GM18861 (cell line): ENCODE measurements around the gene NEK11.
"Not testable (repeated sequence)": the region's sequence is repeated elsewhere in the genome, so short reads cannot be mapped to it uniquely, and the experiment has no call there.

Experiments used
- ATAC-seq: cut with Tn5 transposase; IDR thresholded peaks from one replicate; pipeline ENCODE4 v1.9.1; 2021; ENCODE audit not compliant: unreplicated experiment

Gene NEK11

DNA sequence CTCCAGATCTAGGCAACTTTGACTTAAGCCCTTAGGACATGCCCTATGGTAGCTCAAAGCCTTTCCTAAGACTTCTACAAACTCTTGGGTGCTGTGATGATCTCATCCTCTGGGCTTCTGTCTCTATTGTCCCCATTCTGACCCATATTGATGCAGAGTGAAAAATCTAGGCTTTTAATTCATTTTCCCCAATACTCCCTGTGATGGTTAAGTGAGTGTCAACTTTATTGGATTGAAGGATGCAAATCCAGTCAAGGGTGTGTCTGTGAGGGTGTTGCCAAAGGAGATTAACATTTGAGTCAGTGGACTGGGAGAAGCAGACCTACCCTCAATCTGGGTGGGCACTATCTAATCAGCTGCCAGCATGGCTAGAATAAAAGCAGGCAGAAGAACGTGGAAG, 257.6 kb downstream of the NEK11 start:
- no peak for ATAC-seq

GRCh38 chr3:131285456-131285855, 258.8 kb downstream of the NEK11 start:
- ATAC-seq: no peak

DNA sequence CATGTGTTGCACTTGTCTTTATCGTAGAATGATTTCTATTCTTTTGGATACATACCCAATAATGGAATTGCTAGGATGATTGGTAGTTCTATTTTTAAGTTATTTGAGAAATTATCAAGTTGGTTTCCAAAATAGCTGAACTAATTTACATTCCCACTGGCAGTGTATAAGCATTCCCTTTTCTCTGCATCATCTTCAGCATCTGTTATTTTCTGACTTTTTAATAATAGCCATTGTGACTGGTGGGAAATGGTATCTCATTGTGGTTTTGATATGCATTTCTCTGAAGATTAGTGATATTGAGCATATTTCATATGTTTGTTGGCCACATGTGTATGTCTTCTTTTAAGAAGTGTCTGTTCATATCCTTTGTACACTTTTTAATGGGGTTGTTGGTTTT, 273.2 kb downstream of the NEK11 start:
- ATAC-seq: no peak

DNA sequence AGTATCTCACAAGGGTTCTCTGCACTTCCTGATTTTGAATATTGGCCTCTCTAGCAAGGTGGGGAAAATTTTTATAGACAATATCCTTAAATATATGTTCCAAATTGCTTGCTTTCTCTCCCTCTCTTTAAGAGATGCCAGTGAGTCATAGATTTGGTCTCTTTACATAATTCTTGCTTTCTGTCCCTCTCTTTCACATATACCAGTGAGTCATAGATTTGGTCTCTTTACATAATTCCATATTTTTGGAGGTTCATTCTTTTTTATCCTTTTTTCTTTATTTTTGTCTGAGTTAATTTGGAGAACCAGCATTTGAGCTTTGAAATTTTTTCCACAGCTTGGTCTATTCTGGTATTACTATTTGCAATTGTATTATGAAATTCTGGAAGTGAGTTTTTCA, 277.2 kb downstream of the NEK11 start:
- ATAC-seq: no peak

GRCh38 chr3:131304890-131305289, 278.2 kb downstream of the NEK11 start:
- no peak for ATAC-seq

GRCh38 chr3:131306242-131306641, 279.6 kb downstream of the NEK11 start:
- no peak for ATAC-seq

DNA sequence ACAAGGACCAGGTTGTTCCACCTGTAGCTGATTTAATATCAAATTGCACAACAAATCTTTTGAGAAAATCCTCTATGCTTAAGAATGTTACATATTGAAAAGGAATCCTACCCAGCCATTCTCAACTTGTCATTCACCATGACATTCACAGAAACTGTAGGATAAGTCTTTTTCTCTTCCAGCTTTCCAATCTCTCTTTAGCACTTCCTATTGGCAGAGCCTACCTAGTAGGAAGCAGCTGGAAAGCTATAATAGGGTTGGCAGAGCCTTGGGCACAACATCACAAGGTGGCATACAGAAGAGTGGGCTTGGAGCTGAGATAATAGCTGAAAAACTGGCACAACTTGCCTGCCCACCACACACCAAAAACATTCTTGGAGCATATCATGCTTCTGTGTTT, 287.6 kb downstream of the NEK11 start:
- no peak for ATAC-seq

DNA sequence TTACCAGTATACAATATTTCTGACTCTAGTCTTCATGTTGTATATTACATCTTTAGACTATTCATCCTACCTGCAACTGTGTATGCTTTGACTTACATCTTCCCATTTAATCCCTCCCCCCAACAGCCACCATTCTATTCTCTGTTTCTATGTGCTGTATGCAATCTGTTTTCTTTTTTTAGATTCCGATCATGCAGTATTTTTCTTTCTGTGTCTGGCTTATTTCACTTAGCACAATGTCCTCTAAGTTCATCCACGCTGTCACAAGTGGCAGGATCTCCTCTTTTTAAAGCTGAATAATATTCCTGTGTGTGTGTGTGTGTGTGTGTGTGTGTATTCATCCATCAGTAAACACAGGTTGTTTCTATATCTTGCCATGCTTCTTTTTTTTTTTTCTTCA, 288.5 kb downstream of the NEK11 start:
- ATAC-seq: no peak

GRCh38 chr3:131317667-131318066, 291.0 kb downstream of the NEK11 start:
- ATAC-seq: no peak

DNA sequence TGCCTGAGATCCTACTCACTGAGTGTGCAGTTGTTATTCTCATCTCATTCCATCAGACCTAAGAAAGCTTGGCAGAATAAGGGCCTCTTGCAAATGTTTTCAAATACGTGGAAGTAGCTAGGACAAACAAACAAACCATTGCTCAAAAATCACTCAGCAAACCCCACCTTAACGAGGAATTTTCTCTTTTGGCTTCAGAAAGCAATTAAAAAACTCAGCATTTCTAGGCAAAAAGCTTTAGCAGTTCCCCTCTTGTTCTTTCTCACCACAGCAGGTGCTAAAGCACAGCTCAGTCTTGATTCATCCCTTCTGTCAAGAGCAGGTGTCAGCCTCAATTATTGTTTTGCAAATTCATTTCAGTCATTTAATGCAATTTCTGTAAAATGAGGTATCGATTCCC, 296.3 kb downstream of the NEK11 start:
- ATAC-seq: no peak

DNA sequence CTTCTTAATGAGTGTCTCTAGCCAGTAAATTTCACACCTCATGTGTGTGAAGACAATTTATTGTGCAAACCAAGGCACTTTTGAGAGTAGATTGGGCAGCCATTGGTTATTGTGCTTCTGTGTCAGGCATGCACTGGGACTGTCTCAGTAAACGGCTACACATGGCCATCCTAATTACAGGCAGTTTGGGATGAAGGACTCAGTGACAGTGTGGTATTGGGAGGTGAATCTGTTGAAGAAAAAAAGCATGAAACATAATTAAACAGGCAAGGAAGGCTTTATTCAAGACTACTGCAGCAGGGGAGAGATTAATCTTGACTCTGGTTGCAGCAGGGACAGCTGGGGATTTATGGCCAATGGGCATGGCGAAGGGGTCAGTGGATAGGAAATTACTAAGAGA, 297.1 kb downstream of the NEK11 start:
- no peak for ATAC-seq

- no peak for ATAC-seq
Observed at GRCh38 chr3:131324923-131325322, 298.2 kb downstream of the NEK11 start.

DNA sequence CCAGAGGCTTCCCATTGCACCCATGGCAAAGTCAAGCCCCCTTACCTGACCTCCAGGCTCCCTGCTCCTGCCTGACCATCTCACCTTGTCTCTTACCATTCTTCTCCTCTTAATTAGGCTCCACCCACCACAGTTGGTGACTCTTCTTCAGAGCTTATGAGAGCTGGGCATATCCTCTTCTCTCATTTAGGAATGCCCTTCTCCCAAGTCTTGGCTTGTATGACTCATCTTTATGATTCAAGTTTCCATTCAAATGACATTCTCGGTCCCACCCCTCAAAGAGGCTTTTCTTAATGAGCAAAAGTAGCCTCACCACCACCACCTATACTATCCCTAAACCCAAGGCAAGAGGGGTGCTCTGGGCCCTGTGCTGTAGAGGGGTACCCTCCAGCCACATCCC, 299.6 kb downstream of the NEK11 start:
- no peak for ATAC-seq

GRCh38 chr3:131328721-131329120, 302.0 kb downstream of the NEK11 start:
- no peak for ATAC-seq

- peak; percentile 43 for ATAC-seq
Observed at GRCh38 chr3:131329774-131330173, 303.1 kb downstream of the NEK11 start.

DNA sequence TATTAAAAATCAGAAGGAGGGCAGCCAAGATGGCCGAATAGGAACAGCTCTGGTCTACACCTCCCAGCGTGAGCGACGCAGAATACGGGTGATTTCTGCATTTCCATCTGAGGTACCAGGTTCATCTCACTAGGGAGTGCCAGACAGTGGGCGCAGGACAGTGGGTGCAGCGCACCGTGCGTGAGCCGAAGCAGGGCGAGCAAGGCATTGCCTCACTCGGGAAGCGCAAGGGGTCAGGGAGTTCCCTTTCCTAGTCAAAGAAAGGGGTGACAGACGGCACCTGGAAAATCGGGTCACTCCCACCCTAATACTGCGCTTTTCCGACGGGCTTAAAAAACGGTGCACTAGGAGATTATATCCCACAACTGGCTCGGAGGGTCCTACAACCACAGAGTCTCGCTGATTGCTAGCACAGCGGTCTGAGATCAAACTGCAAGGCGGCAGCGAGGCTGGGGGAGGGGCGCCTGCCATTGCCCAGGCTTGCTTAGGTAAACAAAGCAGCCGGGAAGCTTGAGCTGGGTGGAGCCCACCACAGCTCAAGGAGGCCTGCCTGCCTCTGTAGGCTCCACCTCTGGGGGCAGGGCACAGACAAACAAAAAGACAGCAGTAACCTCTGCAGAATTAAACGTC, 304.9 kb downstream of the NEK11 start:
- ATAC-seq: not testable (repeated sequence)

GRCh38 chr3:131338948-131339640, 312.4 kb downstream of the NEK11 start:
- ATAC-seq: no peak

DNA sequence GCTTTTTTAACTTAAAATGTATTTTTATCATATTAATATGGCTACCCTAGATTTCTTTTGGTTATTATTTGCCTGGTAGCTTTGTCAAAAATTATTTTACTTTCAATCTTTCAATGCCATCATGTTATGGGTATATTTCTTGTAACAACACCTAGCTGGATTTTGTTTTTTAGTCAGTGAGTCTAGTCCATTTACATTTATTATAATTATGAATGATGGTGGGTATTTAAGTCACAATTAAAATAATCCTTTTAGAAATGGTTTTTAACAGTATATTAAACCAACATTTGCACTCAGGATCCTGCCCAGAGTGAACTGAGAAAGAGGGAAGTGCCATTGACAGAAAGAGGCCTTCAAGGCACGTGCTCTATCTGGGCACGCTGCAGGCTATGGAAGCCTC, 315.1 kb downstream of the NEK11 start:
- ATAC-seq: no peak

DNA sequence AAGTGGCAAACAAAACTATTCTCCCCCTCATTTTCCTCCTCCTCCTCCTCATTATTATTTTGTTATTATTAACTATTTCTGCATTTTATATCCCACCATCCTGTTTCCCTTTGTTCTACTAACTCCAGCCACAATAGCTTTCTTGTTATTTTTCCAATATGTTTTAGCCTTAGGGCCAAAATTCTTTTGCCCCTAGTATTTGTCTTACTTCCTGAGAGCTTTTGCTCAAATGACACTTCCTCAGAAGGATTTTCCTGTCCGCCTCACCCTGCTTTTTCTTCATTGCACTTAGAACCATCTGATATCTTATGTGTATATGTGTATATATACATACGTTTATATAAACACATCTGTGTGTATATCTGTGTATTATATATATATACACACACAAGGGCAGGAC, 322.2 kb downstream of the NEK11 start:
- no peak for ATAC-seq

GRCh38 chr3:131349454-131349853, 322.8 kb downstream of the NEK11 start:
- no peak for ATAC-seq

DNA sequence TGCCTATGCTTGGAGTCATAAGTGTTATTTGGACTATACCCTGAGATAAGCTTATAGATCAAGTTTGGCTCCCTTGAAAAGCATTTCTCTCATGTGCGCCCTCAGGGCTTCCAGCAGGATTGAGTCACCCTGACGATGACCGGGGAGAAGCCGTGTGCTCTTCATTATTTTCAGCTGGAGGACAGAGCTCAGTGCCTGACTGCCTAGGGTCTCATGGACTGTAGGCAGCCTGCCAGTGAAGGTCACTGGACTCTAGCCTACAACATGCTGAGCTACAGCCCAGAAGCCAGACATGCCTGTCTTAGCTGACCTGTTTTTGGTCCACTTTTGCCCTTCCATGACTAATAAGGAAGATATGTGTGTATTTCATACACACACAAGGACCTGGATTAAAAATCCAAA, 323.3 kb downstream of the NEK11 start:
- no peak for ATAC-seq

DNA sequence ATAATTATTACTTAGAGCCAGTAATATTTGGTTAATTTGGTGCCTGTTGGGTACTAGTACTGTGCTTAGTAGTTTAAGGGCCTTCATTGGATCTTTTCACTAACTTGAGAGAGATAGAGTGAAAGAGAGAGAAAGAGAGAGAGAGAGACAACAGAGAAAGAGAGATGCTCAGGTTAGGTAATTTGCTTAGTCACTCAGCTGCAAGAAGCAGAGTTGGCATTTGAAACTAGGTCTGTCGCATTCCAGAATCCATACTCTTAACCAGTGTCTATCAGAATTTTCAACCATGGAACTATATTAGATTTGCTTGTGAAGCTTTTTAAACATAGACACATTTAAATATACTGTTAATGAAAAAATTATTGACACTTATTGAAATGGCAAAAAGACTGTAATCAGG, 323.8 kb downstream of the NEK11 start:
- ATAC-seq: no peak
